Rectal smooth muscle tissue (tissue), 1 donor: ENCODE measurements around the gene B4GALT5.
"Not testable (repeated sequence)": the region's sequence is repeated elsewhere in the genome, so short reads cannot be mapped to it uniquely, and the experiment has no call there.

Experiments
- H3K27ac ChIP-seq: one replicate; pipeline ENCODE4 v1.7.0; 2013; ENCODE audit warnings: low read depth, low read length, inconsistent platforms
- H3K27me3 ChIP-seq: one replicate; pipeline ENCODE4 v1.7.0; 2013; ENCODE audit warnings: low read length; ENCODE audit not compliant: control insufficient read depth, insufficient read depth
- H3K36me3 ChIP-seq: one replicate; pipeline ENCODE4 v1.7.0; 2013; ENCODE audit warnings: low read length; ENCODE audit not compliant: control insufficient read depth, insufficient read depth
- H3K4me1 ChIP-seq: one replicate; pipeline ENCODE4 v1.7.0; 2013; ENCODE audit warnings: low read length; ENCODE audit not compliant: control insufficient read depth, insufficient read depth
- H3K4me3 ChIP-seq: one replicate; pipeline ENCODE4 v1.7.0; 2013; ENCODE audit warnings: low read length
- H3K9ac ChIP-seq: one replicate; pipeline ENCODE4 v1.7.0; 2013; ENCODE audit warnings: low read length

The B4GALT5 gene

GRCh38 chr20:49681850-49682216, 31.8 kb downstream of the B4GALT5 start:
- Histone ChIP-seq H3K27me3 (no peaks in the 10 kb centered on the region), H3K9ac (no peak overlapping the region), H3K27ac (no peak overlapping the region), H3K36me3 (no peaks in the 10 kb centered on the region), H3K4me1 (peaks cover 16% of the 10 kb centered on the region), H3K4me3 (no peak overlapping the region)

- H3K27me3 ChIP-seq, result no peaks in the 10 kb centered on the region
Observed at GRCh38 chr20:49680484-49680883, 33.2 kb downstream of the B4GALT5 start.

GRCh38 chr20:49679634-49680033, 34.0 kb downstream of the B4GALT5 start:
- H3K27me3 ChIP-seq, result no peaks in the 10 kb centered on the region
- no peak overlapping the region for H3K9ac ChIP-seq
- no peaks in the 10 kb centered on the region for H3K36me3 ChIP-seq
- no peak overlapping the region for H3K4me3 ChIP-seq
- H3K4me1 ChIP-seq, result peaks cover 23% of the 10 kb centered on the region
- no peak overlapping the region for H3K27ac ChIP-seq

More at GRCh38 chr20:49680484-49680883, 33.2 kb downstream of the B4GALT5 start:
- no peak overlapping the region for H3K27ac ChIP-seq
- peaks cover 19% of the 10 kb centered on the region for H3K4me1 ChIP-seq
- no peaks in the 10 kb centered on the region for H3K36me3 ChIP-seq
- no peak overlapping the region for H3K4me3 ChIP-seq
- H3K9ac ChIP-seq, result no peak overlapping the region

GRCh38 chr20:49677777-49678758, 35.6 kb downstream of the B4GALT5 start:
- Histone ChIP-seq H3K27me3 (no peaks in the 10 kb centered on the region), H3K4me3 (no peak overlapping the region), H3K27ac (peak overlapping the region; percentile 19), H3K9ac (no peak overlapping the region), H3K36me3 (no peaks in the 10 kb centered on the region), H3K4me1 (peaks cover 23% of the 10 kb centered on the region)

GRCh38 chr20:49676581-49677291, 36.9 kb downstream of the B4GALT5 start:
- Histone ChIP-seq H3K4me1 (peaks cover 29% of the 10 kb centered on the region), H3K27ac (peak overlapping the region; percentile 2), H3K9ac (no peak overlapping the region), H3K4me3 (no peak overlapping the region), H3K36me3 (no peaks in the 10 kb centered on the region), H3K27me3 (no peaks in the 10 kb centered on the region)

- Histone ChIP-seq H3K9ac (no peak overlapping the region), H3K27me3 (no peaks in the 10 kb centered on the region), H3K4me3 (no peak overlapping the region), H3K36me3 (no peaks in the 10 kb centered on the region), H3K4me1 (peaks cover 29% of the 10 kb centered on the region), H3K27ac (no peak overlapping the region)
Observed at GRCh38 chr20:49675368-49676151, 38.1 kb downstream of the B4GALT5 start.

- no peaks in the 10 kb centered on the region for H3K36me3 ChIP-seq
- peak overlapping the region; percentile 42 for H3K4me3 ChIP-seq
- no peak overlapping the region for H3K27ac ChIP-seq
- no peak overlapping the region for H3K9ac ChIP-seq
- no peaks in the 10 kb centered on the region for H3K27me3 ChIP-seq
- peaks cover 32% of the 10 kb centered on the region for H3K4me1 ChIP-seq
Observed at GRCh38 chr20:49674383-49675352, 39.0 kb downstream of the B4GALT5 start.

- H3K27ac ChIP-seq, result no peak overlapping the region
Observed at GRCh38 chr20:49672096-49672664, 41.5 kb downstream of the B4GALT5 start.

GRCh38 chr20:49671433-49671832, 42.2 kb downstream of the B4GALT5 start:
- peaks cover 16% of the 10 kb centered on the region for H3K4me1 ChIP-seq
- H3K4me3 ChIP-seq, result no peak overlapping the region
- no peaks in the 10 kb centered on the region for H3K36me3 ChIP-seq
- H3K27me3 ChIP-seq, result no peaks in the 10 kb centered on the region
- H3K9ac ChIP-seq, result no peak overlapping the region
- H3K27ac ChIP-seq, result no peak overlapping the region

More at GRCh38 chr20:49672096-49672664, 41.5 kb downstream of the B4GALT5 start:
- Histone ChIP-seq H3K36me3 (no peaks in the 10 kb centered on the region), H3K4me3 (no peak overlapping the region), H3K27me3 (no peaks in the 10 kb centered on the region), H3K4me1 (peaks cover 22% of the 10 kb centered on the region), H3K9ac (no peak overlapping the region)

GRCh38 chr20:49669601-49670189, 44.0 kb downstream of the B4GALT5 start:
- H3K4me3 ChIP-seq, result no peak overlapping the region
- peaks cover 11% of the 10 kb centered on the region for H3K4me1 ChIP-seq
- no peak overlapping the region for H3K27ac ChIP-seq
- H3K36me3 ChIP-seq, result no peaks in the 10 kb centered on the region
- H3K27me3 ChIP-seq, result no peaks in the 10 kb centered on the region
- H3K9ac ChIP-seq, result no peak overlapping the region

- not testable (repeated sequence) for H3K27me3 ChIP-seq, H3K36me3 ChIP-seq, H3K27ac ChIP-seq, H3K4me3 ChIP-seq, H3K9ac ChIP-seq
- peaks cover 11% of the 10 kb centered on the region for H3K4me1 ChIP-seq
Observed at GRCh38 chr20:49668878-49669195, 44.8 kb downstream of the B4GALT5 start.
